Measurements from ENCODE around the gene ATG4B. TPM values are rescaled to one million over a fixed set of nuclear protein-coding genes. Genes with fewer than 3 reads are reported as not detected.
A peak's percentile ranks its signal among the peaks of the same experiment; 100 is the strongest.

ATG4B gene
- total RNA-seq, 1 donor from 2014 or later = 135 TPM

GRCh38 chr2:241603686-241604085, 33.8 kb upstream of the ATG4B start:
- DNase-seq (ENCODE audit: low spot score in 2 of 2, unreplicated experiment in 2 of 2) = no peak
- H3K36me3 Mint-ChIP-seq = peaks cover 31% of the 10 kb centered on the region
- H3K9me3 Mint-ChIP-seq = no peaks in the 10 kb centered on the region
- H3K4me3 Mint-ChIP-seq = no peak overlapping the region
- no peak for TF ChIP-seq CTCF (IDR thresholded peaks at IDR 0.05; ENCODE audit: unreplicated experiment)
- no peaks in the 10 kb centered on the region for H3K4me1 Mint-ChIP-seq
- H3K27me3 Mint-ChIP-seq (ENCODE audit: low read depth) = no peaks in the 10 kb centered on the region
- no peak overlapping the region for H3K27ac Mint-ChIP-seq

- TF ChIP-seq CTCF (IDR thresholded peaks at IDR 0.05; ENCODE audit: unreplicated experiment) = no peak
- DNase-seq (ENCODE audit: low spot score in 2 of 2, unreplicated experiment in 2 of 2) = no peak
- Mint-ChIP-seq H3K27ac (no peak overlapping the region), H3K4me3 (no peak overlapping the region), H3K4me1 (peaks cover 2% of the 10 kb centered on the region), H3K27me3 (ENCODE audit: low read depth) (no peaks in the 10 kb centered on the region), H3K9me3 (no peaks in the 10 kb centered on the region), H3K36me3 (peaks cover 19% of the 10 kb centered on the region)
Measured at GRCh38 chr2:241606186-241606585, 31.3 kb upstream of the ATG4B start.

GRCh38 chr2:241607162-241607885, 30.2 kb upstream of the ATG4B start:
- Mint-ChIP-seq H3K9me3 (no peaks in the 10 kb centered on the region), H3K27ac (no peak overlapping the region), H3K27me3 (ENCODE audit: low read depth) (no peaks in the 10 kb centered on the region), H3K4me3 (no peak overlapping the region), H3K36me3 (peaks cover 11% of the 10 kb centered on the region), H3K4me1 (peaks cover 2% of the 10 kb centered on the region)
- no peak for TF ChIP-seq CTCF (IDR thresholded peaks at IDR 0.05; ENCODE audit: unreplicated experiment)
- DNase-seq (ENCODE audit: low spot score in 2 of 2, unreplicated experiment in 2 of 2) = no peak

GRCh38 chr2:241608881-241609280, 28.6 kb upstream of the ATG4B start:
- H3K9me3 Mint-ChIP-seq = no peaks in the 10 kb centered on the region
- H3K4me1 Mint-ChIP-seq = peaks cover 2% of the 10 kb centered on the region
- H3K27ac Mint-ChIP-seq = no peak overlapping the region
- no peak for DNase-seq (ENCODE audit: low spot score in 2 of 2, unreplicated experiment in 2 of 2)
- TF ChIP-seq CTCF (IDR thresholded peaks at IDR 0.05; ENCODE audit: unreplicated experiment) = no peak
- H3K36me3 Mint-ChIP-seq = peaks cover 7% of the 10 kb centered on the region
- peak overlapping the region; percentile 60 for H3K4me3 Mint-ChIP-seq
- no peaks in the 10 kb centered on the region for H3K27me3 Mint-ChIP-seq (ENCODE audit: low read depth)

GRCh38 chr2:241609859-241610793, 27.4 kb upstream of the ATG4B start:
- TF ChIP-seq CTCF (IDR thresholded peaks at IDR 0.05; ENCODE audit: unreplicated experiment) = peak; percentile 53
- Mint-ChIP-seq H3K36me3 (peaks cover 2% of the 10 kb centered on the region), H3K4me3 (peak overlapping the region; percentile 62), H3K27ac (peak overlapping the region; percentile 90), H3K9me3 (no peaks in the 10 kb centered on the region), H3K4me1 (peaks cover 6% of the 10 kb centered on the region), H3K27me3 (ENCODE audit: low read depth) (no peaks in the 10 kb centered on the region)
- DNase-seq (ENCODE audit: low spot score in 2 of 2, unreplicated experiment in 2 of 2) = peak; percentile 69 to 79
